PC-3 (cell line): ENCODE data around the gene ARFGAP1. TPM values are rescaled to one million over a fixed set of nuclear protein-coding genes. Genes with fewer than 3 reads are reported as not detected.

Source experiments
- ATAC-seq: fragments of 200-7000 bp; cut with Tn5 transposase; 2 replicates; pipeline ENCODE4 v1.9.1; 2020; ENCODE audit warnings: mild to moderate bottlenecking, moderate library complexity
- BruUV-seq: library from RNA; stranded (reverse); fragments of 400-500 nt; replicated peaks from 2 replicates; lab custom pipeline; 2021; lab: Mats Ljungman, UMichigan
- CTCF ChIA-PET: fragments of 300-600 bp; sonication (Branson Sonifier 250); formaldehyde crosslinking; loops from one replicate; lab custom pipeline; 2022; ENCODE audit warnings: antibody characterized with exemption; lab: Charles Lee
- POLR2A ChIA-PET: fragments of 300-600 bp; sonication (Branson Sonifier 250); formaldehyde crosslinking; loops from one replicate; lab custom pipeline; 2022; ENCODE audit warnings: antibody characterized with exemption; ENCODE audit not compliant: unreplicated experiment; lab: Charles Lee
- DNase-seq: peaks from one replicate; pipeline ENCODE4 v3.0.0-alpha.2; 2015
- H2AFZ ChIP-seq: fragments of 300-600 bp; sonication (generic); 2 replicates; pipeline ENCODE4 v1.6.0; 2016; ENCODE audit warnings: antibody characterized with exemption, low read length
- H3F3A ChIP-seq: fragments of 300-600 bp; sonication (generic); one replicate; pipeline ENCODE4 v1.6.0; 2017; ENCODE audit warnings: antibody characterized with exemption, low read length, control low read depth, mild to moderate bottlenecking; ENCODE audit not compliant: unreplicated experiment
- H3K27ac ChIP-seq: fragments of 300-600 bp; sonication (generic); 2 replicates; pipeline ENCODE4 v1.5.1; 2016; ENCODE audit warnings: mild to moderate bottlenecking, low read length
- H3K27me3 ChIP-seq: fragments of 300-600 bp; sonication (generic); 2 replicates; pipeline ENCODE4 v1.6.1; 2016; ENCODE audit warnings: low read length, mixed read lengths
- H3K36me3 ChIP-seq: fragments of 300-600 bp; sonication (generic); 2 replicates; pipeline ENCODE4 v1.6.1; 2016; ENCODE audit warnings: low read depth, mixed run types, low read length, mixed read lengths
- H3K4me1 ChIP-seq: fragments of 300-600 bp; sonication (generic); 2 replicates; pipeline ENCODE4 v1.5.1; 2016; ENCODE audit warnings: low read length; ENCODE audit not compliant: insufficient read depth
- H3K4me2 ChIP-seq: fragments of 300-600 bp; sonication (generic); 2 replicates; pipeline ENCODE4 v1.6.0; 2016; ENCODE audit warnings: low read length
- H3K4me3 ChIP-seq: fragments of 300-600 bp; sonication (generic); 2 replicates; pipeline ENCODE4 v1.5.1; 2016; ENCODE audit warnings: mild to moderate bottlenecking, low read length, mixed read lengths
- H3K79me2 ChIP-seq: fragments of 300-600 bp; sonication (generic); 2 replicates; pipeline ENCODE4 v1.6.1; 2017; ENCODE audit warnings: low read length, mixed read lengths
- H3K9ac ChIP-seq: fragments of 300-600 bp; sonication (generic); 2 replicates; pipeline ENCODE4 v1.6.0; 2016; ENCODE audit warnings: mild to moderate bottlenecking, low read length
- H3K9me2 ChIP-seq: fragments of 300-600 bp; sonication (generic); replicated peaks from 2 replicates; pipeline ENCODE4 v1.6.1; 2016; ENCODE audit warnings: mixed run types, low read length, mixed read lengths
- H3K9me3 ChIP-seq: fragments of 300-600 bp; sonication (generic); 2 replicates; pipeline ENCODE4 v1.6.1; 2016; ENCODE audit warnings: low read length, mixed read lengths
- H4K20me1 ChIP-seq: fragments of 300-600 bp; sonication (generic); 2 replicates; pipeline ENCODE4 v1.6.1; 2016; ENCODE audit warnings: low read length, mixed read lengths
- EZH2 ChIP-seq: fragments of 300-600 bp; sonication (generic); IDR thresholded peaks from one replicate; pipeline ENCODE4 v1.6.1; 2017; ENCODE audit warnings: antibody characterized with exemption, mild to moderate bottlenecking, low read length; ENCODE audit not compliant: unreplicated experiment
- EZH2phosphoT487 ChIP-seq: fragments of 300-600 bp; sonication (generic); IDR thresholded peaks from 2 replicates; pipeline ENCODE4 v1.6.1; 2018; ENCODE audit warnings: mild to moderate bottlenecking, antibody characterized with exemption, low read length, borderline replicate concordance
- intact Hi-C: fragments of 100-400 bp; cut with micrococcal nuclease; formaldehyde crosslinking; loops from 2 replicates; pipeline ENCODE4 v1.9.0; 2023
- total RNA-seq: library from RNA; depleted of rRNA; stranded (reverse); fragments of >200 nt; gene quantifications from 2 replicates; pipeline ENCODE4 v1.2.3, GENCODE V29; 2014
- TF ChIP-seq, protein P1 (sequence below): fragments of 300-600 bp; sonication (generic); conservative IDR thresholded peaks from 2 replicates; pipeline ENCODE4 v1.5.1; 2017; ENCODE audit warnings: antibody characterized with exemption, low read depth, mild to moderate bottlenecking, low read length

Gene ARFGAP1
- total RNA-seq, 1 experiment from 2014 or later, result 75.6 TPM

DNA sequence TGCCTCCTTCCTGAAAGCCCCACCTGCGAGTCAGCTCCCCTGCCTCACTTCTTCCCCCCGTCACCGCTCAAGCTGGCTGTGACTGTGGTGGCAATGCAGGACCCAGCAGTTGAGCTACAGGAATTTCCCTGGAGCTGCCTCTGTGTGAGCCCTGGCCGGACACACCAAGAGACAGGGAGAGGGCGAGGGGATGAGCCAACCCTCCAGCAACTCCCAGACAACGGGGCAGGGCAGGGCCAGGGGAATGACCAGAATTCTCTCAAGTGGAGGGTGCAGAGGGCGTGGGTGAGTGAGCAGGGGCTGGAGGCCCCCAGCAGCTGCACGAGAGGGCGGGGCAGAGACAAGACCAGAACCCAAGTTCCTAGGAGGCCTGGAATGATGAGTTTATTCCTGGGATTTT is 4.9 kb upstream of the ARFGAP1 start:
- Histone ChIP-seq H3K36me3 (no peaks in the 10 kb centered on the region), H3K27me3 (peaks cover 14% of the 10 kb centered on the region), H3K4me2 (no peak overlapping the region), H3K27ac (no peak overlapping the region), H3K4me1 (peaks cover 5% of the 10 kb centered on the region; the same call in 1 of the 2 replicates), H3K9ac (no peak overlapping the region), H3K9me2 (no peaks in the 10 kb centered on the region), H3K9me3 (no peaks in the 10 kb centered on the region), H3K79me2 (peaks cover 8% of the 10 kb centered on the region), H4K20me1 (no peaks in the 10 kb centered on the region), H2AFZ (no peak overlapping the region), H3F3A (no peaks in the 10 kb centered on the region), H3K4me3 (no peak overlapping the region)
- ATAC-seq (no peak), DNase-seq (no peak)
- intact Hi-C loops, result no loop called here
- BruUV-seq, result no TSS peak
- CTCF ChIA-PET, result no interaction called here
- POLR2A ChIA-PET, result no interaction called here
- TF ChIP-seq, protein P1, sequence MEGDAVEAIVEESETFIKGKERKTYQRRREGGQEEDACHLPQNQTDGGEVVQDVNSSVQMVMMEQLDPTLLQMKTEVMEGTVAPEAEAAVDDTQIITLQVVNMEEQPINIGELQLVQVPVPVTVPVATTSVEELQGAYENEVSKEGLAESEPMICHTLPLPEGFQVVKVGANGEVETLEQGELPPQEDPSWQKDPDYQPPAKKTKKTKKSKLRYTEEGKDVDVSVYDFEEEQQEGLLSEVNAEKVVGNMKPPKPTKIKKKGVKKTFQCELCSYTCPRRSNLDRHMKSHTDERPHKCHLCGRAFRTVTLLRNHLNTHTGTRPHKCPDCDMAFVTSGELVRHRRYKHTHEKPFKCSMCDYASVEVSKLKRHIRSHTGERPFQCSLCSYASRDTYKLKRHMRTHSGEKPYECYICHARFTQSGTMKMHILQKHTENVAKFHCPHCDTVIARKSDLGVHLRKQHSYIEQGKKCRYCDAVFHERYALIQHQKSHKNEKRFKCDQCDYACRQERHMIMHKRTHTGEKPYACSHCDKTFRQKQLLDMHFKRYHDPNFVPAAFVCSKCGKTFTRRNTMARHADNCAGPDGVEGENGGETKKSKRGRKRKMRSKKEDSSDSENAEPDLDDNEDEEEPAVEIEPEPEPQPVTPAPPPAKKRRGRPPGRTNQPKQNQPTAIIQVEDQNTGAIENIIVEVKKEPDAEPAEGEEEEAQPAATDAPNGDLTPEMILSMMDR, result no peak
- TF ChIP-seq EZH2phosphoT487, result no peak
- no peak for TF ChIP-seq EZH2

DNA sequence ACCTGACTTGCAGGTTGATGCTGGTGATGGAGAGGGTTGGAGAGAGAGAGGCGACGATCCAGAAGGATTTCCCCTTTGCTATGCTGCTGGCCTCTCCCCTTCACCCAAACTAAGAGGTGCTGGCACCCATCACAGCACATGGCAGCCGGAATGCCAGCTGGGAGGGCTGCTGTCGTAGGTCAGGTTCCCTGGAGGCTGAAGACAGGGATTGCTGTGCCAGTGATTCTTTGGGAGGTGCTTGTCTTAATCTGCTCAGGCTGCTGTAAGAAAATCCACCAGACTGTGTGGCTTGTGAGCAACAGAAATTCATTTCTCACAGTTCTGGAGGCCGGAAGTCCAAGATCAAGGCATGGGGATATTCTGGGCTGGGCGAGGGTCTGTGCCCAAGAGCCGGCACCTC is 4.4 kb upstream of the ARFGAP1 start:
- ChIA-PET CTCF (no interaction called here), POLR2A (no interaction called here)
- H3K9me3 ChIP-seq, result no peaks in the 10 kb centered on the region
- H3F3A ChIP-seq, result no peaks in the 10 kb centered on the region
- no peak overlapping the region for H3K27ac ChIP-seq
- H3K27me3 ChIP-seq, result peaks cover 9% of the 10 kb centered on the region
- no peaks in the 10 kb centered on the region for H3K36me3 ChIP-seq
- peaks cover 2% of the 10 kb centered on the region; the same call in 1 of the 2 replicates for H4K20me1 ChIP-seq
- peaks cover 5% of the 10 kb centered on the region; the same call in 1 of the 2 replicates for H3K4me1 ChIP-seq
- H3K4me2 ChIP-seq, result no peak overlapping the region
- no peak for ATAC-seq
- TF ChIP-seq, protein P1, result no peak
- TF ChIP-seq EZH2phosphoT487 (no peak), EZH2 (no peak)
- H2AFZ ChIP-seq, result no peak overlapping the region
- peaks cover 14% of the 10 kb centered on the region for H3K79me2 ChIP-seq
- no peak overlapping the region for H3K9ac ChIP-seq
- intact Hi-C loops, result no loop called here
- no peak for DNase-seq
- H3K9me2 ChIP-seq, result no peaks in the 10 kb centered on the region
- H3K4me3 ChIP-seq, result no peak overlapping the region
- no TSS peak for BruUV-seq

DNA sequence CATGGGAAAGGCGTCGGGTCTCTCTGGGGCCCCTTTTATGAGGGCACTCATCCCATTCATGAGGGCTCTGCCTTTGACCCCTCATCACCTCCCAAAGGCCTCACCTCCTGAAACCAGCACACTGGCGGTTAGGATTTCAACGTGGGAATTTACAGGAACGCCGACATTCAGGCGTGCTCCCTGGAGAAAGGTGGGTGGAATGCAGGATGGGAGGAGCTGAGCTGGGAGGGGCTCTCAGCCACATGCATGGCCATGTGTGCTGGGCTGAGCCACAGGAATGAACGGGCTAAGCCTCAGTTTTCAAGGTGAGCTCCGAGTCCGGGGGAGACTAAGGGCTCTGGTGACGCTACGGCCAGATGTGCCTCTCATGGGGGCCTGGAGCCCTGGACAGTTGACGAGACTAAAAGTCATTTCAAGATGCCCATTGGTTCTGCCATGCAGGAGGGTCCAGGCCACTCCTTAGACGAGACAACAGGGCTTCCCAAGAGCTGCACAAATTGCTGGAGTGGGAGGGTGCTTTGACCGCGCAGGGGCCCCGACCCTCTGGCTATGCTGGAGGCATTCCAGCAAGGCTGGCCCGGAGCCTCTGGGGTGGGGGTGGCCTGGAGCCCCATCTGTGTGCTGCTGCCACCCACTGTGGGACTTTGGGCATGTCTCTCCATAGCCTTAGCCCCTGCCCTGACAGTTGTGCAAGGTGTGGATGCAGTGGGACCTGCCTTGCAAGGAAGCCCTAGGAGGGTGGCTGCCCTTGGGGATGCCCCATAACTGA is 3.8 kb upstream of the ARFGAP1 start:
- no peaks in the 10 kb centered on the region for H3K36me3 ChIP-seq
- DNase-seq, result no peak
- no peaks in the 10 kb centered on the region for H3F3A ChIP-seq
- ChIA-PET CTCF (no interaction called here), POLR2A (no interaction called here)
- H3K4me1 ChIP-seq, result peaks cover 7% of the 10 kb centered on the region; the same call in 1 of the 2 replicates
- no peak for ATAC-seq
- no peak overlapping the region for H2AFZ ChIP-seq
- TF ChIP-seq EZH2 (no peak), EZH2phosphoT487 (no peak)
- TF ChIP-seq, protein P1, result no peak
- no peak overlapping the region for H3K9ac ChIP-seq
- no TSS peak for BruUV-seq
- H3K79me2 ChIP-seq, result peaks cover 20% of the 10 kb centered on the region
- no peaks in the 10 kb centered on the region for H3K9me3 ChIP-seq
- peaks cover 8% of the 10 kb centered on the region for H3K27me3 ChIP-seq
- no peak overlapping the region for H3K4me3 ChIP-seq
- peaks cover 8% of the 10 kb centered on the region; the same call in 1 of the 2 replicates for H4K20me1 ChIP-seq
- H3K9me2 ChIP-seq, result no peaks in the 10 kb centered on the region
- intact Hi-C loops, result no loop called here
- H3K27ac ChIP-seq, result no peak overlapping the region
- H3K4me2 ChIP-seq, result no peak overlapping the region
